ENCODE data around the gene CDC45.
"Not testable (repeated sequence)": the region's sequence is repeated elsewhere in the genome, so short reads cannot be mapped to it uniquely, and the experiment has no call there.

The CDC45 gene

DNA sequence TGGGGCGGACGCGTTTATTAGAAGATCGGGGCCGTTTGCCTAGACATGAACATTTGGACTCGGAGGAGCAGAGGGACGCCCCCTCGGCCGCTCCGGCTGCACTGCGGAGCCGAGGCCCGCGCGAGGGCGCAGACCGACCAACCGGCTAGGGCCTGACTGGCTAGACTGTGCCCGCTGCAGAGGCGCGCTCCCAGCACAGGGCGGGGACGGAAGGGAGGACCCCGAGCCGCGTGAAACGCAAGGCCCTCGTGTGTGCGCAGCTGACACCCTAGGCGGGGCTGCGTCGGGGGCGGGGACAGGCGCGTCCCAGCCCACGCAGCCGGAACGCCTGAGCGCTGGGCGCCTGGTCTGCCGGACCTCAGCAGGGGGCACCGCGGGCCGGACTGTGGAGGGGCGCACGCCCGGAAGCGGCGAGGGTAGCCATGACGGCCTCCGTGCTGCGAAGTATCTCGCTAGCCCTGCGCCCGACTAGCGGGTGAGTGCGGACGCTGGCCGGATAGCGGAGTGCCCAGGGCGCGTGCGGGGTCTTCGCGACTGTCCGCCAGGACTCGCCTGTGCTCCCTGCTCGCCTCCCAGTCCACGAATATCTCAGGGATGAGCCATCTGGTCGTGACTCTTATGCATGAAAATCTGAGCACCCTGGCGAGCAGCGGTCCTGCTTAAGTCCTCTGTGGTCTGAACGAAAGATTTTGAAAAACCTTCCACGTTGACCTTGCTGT is 47.4 kb upstream of the CDC45 start, which contains the start of gene MRPL40:
TSS of gene MRPL40 (plus strand) at position 413 of the 719 bp plus-strand sequence. CDS start at position 423, 10 bp downstream.
- Histone ChIP-seq H3K36me3 (peaks cover 12% of the 10 kb centered on the region), H3K27me3 (no peaks in the 10 kb centered on the region), H3K9me3 (no peaks in the 10 kb centered on the region), H3K4me3 (ENCODE audit: low read depth in 1 of 2, low read length in 1 of 2) (peak within 1 kb of the TSS; percentile 92 to 96), H3K4me1 (ENCODE audit: control insufficient read depth in 1 of 2, insufficient read depth in 1 of 2, low read depth in 1 of 2, low read length in 1 of 2) (peaks cover 47% of the 10 kb centered on the region in 2 experiments), H3K27ac (peak within 1 kb of the TSS; percentile 98)
- TF ChIP-seq, protein P1, sequence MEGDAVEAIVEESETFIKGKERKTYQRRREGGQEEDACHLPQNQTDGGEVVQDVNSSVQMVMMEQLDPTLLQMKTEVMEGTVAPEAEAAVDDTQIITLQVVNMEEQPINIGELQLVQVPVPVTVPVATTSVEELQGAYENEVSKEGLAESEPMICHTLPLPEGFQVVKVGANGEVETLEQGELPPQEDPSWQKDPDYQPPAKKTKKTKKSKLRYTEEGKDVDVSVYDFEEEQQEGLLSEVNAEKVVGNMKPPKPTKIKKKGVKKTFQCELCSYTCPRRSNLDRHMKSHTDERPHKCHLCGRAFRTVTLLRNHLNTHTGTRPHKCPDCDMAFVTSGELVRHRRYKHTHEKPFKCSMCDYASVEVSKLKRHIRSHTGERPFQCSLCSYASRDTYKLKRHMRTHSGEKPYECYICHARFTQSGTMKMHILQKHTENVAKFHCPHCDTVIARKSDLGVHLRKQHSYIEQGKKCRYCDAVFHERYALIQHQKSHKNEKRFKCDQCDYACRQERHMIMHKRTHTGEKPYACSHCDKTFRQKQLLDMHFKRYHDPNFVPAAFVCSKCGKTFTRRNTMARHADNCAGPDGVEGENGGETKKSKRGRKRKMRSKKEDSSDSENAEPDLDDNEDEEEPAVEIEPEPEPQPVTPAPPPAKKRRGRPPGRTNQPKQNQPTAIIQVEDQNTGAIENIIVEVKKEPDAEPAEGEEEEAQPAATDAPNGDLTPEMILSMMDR (IDR thresholded peaks at IDR 0.05): no peak

DNA sequence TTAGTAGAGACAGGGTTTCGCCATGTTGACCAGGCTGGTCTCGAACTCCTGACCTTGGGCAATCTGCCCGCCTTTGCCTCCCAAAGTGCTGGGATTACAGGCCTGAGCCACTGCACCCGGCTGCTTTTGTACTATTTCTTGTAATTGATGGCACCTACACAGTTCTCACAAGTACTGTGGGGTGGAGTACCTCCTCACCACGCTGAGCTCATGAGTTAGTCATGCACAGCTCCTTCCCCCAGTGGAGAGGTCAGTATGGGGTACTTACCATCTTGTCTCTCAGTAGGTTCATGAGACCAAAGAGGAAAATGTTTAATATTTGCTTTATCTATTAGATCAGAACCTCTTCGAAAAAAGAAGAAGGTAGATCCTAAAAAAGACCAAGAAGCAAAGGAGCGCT is 45.3 kb upstream of the CDC45 start:
- TF ChIP-seq, protein P1 (IDR thresholded peaks at IDR 0.05): no peak
- H3K9me3 ChIP-seq: no peaks in the 10 kb centered on the region

DNA sequence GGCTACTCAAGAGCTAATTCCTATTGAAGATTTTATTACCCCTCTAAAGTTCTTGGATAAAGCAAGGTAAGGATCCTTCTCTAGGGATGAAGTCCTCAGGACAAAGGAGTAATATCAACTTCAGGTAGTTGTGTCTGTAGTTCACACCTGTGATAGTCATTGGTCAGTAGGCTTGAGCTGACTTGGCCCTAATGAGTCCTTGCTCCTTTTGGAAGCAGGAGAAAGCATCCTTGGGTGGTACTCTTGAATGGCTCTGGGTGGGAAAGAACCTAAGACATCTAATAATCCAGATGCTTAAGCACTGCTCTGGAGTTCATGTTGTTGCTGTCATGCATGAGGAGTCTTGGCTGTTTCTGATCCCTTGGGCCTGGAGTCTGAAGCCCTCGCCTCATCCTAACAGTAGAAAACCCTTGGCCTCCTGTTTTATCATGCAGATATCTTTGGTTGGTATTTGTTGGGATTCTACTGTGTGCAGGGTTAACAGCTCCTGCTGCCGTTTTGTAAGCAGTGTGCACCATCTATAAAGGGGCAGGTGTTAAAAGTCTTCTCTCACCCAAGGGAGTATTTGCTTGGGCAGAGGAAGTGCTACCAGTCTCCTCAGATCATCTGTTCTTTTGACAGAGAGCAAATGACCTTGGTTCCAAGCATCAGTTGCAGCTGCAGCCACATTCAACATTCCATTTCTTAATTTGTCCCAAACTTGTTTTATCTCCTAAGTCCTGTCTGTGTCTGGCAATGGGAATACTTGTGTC is 44.7 kb upstream of the CDC45 start:
- Histone ChIP-seq H3K4me1 (ENCODE audit: control insufficient read depth in 1 of 2, insufficient read depth in 1 of 2, low read depth in 1 of 2, low read length in 1 of 2) (peaks cover 20% of the 10 kb centered on the region in 2 experiments), H3K27me3 (no peaks in the 10 kb centered on the region), H3K27ac (no peak overlapping the region), H3K36me3 (peaks cover 12% of the 10 kb centered on the region), H3K9me3 (no peaks in the 10 kb centered on the region), H3K4me3 (ENCODE audit: low read depth in 1 of 2, low read length in 1 of 2) (no peak overlapping the region)
- TF ChIP-seq, protein P1 (IDR thresholded peaks at IDR 0.05): no peak

More for the DNA sequence above, 45.3 kb upstream of the CDC45 start:
- H3K36me3 ChIP-seq: peaks cover 12% of the 10 kb centered on the region
- H3K27me3 ChIP-seq: no peaks in the 10 kb centered on the region
- H3K4me1 ChIP-seq (ENCODE audit: control insufficient read depth in 1 of 2, insufficient read depth in 1 of 2, low read depth in 1 of 2, low read length in 1 of 2): peaks cover 26% of the 10 kb centered on the region in 2 experiments
- H3K4me3 ChIP-seq (ENCODE audit: low read depth in 1 of 2, low read length in 1 of 2): no peak overlapping the region
- H3K27ac ChIP-seq: no peak overlapping the region

DNA sequence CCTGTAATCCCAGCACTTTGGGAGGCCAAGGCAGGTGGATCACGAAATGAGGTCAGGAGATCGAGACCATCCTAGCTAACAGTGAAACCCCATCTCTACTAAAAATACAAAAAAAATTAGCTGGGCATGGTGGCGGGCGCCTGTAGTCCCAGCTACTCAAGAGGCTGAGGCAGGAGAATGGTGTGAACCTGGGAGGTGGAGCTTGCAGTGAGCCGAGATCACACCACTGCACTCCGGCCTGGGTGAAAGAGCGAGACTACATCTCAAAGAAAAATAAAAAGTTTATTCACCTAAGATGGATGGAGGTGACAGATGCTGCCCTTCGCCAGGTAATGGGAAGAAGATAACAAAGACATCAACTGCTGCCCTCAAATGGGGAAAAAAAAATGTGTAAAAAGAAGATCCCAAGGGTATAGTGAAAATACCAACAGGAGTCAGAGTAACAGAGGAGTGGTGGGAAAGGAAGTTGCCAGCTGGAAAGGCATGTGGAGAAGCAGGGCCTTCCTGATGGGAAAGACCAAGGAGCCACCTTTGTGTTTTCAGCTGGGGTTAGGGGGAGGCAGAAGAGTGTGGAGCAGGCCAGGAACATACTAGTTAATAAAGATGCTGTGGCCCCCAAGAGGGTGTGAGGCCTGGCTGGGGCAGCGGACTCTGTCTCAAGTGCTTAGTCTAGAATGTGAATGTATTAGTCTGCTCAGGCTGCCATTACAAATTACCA is 43.1 kb upstream of the CDC45 start:
- not testable (repeated sequence) for H3K27ac ChIP-seq; H3K27me3 ChIP-seq; H3K4me3 ChIP-seq (ENCODE audit: low read depth in 1 of 2, low read length in 1 of 2); H3K9me3 ChIP-seq
- Histone ChIP-seq H3K4me1 (ENCODE audit: control insufficient read depth in 1 of 2, insufficient read depth in 1 of 2, low read depth in 1 of 2, low read length in 1 of 2) (peaks cover 9 to 10% of the 10 kb centered on the region in 2 experiments), H3K36me3 (peaks cover 12% of the 10 kb centered on the region)

- H3K4me3 ChIP-seq (ENCODE audit: low read depth in 1 of 2, low read length in 1 of 2): no peak overlapping the region
- H3K4me1 ChIP-seq (ENCODE audit: control insufficient read depth in 1 of 2, insufficient read depth in 1 of 2, low read depth in 1 of 2, low read length in 1 of 2): no peaks in the 10 kb centered on the region
- no peaks in the 10 kb centered on the region for H3K9me3 ChIP-seq
- H3K36me3 ChIP-seq: peaks cover 26% of the 10 kb centered on the region
- H3K27ac ChIP-seq: no peak overlapping the region
- no peaks in the 10 kb centered on the region for H3K27me3 ChIP-seq
- TF ChIP-seq, protein P1 (IDR thresholded peaks at IDR 0.05): no peak
Observed at GRCh38 chr22:19438298-19438697, 41.4 kb upstream of the CDC45 start.

Measured in neutrophil (primary cell).